ENCODE results near the gene ZNF439. TPM values are rescaled to one million over a fixed set of nuclear protein-coding genes. Genes with fewer than 3 reads are reported as not detected.
A peak's percentile ranks its signal among the peaks of the same experiment; 100 is the strongest.

The ZNF439 gene
- total RNA-seq, result 1 to 10 TPM; 1.8 to 5.1 (median 4.6) TPM
- 1 to 10 TPM; 3.7 to 6.1 TPM for polyA plus RNA-seq
- long read RNA-seq, donor 1, partial matches to known transcripts, result 2 of 10 reads
- long read RNA-seq, donor 1, other reads (novel, unspliced or antisense), result 5 of 10 reads
- long read RNA-seq, donor 2, partial matches to known transcripts, result 0 of 13 reads
- long read RNA-seq, donor 2, other reads (novel, unspliced or antisense), result 13 of 13 reads
- long read RNA-seq, donor 3, partial matches to known transcripts, result 0 of 5 reads
- long read RNA-seq, donor 3, other reads (novel, unspliced or antisense), result 5 of 5 reads

DNA sequence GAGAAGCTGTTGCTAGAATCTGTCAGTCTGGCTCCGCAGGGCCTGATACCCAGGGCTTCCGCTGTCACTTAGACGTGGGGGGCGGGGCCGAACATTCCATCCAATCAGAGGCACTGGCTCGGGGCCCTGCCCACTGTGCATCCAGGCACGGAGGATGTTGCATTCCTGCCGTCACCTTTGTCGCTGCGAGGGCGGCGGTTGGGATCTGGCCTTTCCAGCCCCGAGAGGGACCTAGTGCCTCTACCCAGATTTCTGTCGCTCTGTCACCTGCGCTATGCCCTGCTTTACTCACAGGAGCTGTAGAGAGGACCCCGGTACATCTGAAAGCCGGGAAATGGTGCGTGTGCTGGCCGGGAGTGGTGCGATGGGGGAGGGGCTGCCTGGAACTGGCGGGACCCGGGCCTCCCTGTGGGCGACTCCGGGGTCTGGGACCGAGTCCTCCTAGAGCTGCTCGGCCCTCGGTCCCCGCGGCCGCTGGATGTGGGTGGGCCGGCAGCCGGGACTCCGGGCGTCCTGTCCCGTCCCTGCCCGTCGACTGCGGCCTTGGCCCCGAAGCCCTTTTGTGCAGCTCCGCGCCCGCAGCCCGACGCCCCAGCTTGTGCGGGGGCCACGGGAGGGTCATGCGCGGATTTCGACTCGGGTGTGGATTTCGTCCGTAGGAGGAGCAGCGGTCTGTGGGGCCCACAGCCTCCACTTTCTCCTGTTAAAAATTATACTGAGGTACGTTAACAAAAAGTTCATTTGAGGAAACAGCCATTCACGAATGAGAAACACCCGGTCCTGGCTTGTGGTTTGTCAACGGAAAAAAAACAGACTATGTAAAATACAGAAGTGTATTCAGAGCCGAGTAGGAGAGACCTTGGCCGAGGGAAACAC lies at the start of gene ZNF439:
Gene ZNF439 (plus strand): TSS at position 133 of the 876 bp plus-strand sequence. CDS start 142 bp downstream, at position 275.
- DNase-seq (peak; percentile 92 to 97 (median 92)), ATAC-seq (peak; percentile 99 to 100 (median 100))
- H3K9me3 ChIP-seq, result peaks cover 0 to 4% (median 0%) of the 10 kb centered on the region in 12 donors
- no peaks in the 10 kb centered on the region for H3K36me3 ChIP-seq
- no peak for TF ChIP-seq POLR2A (IDR thresholded peaks at IDR 0.05)
- TF ChIP-seq, protein P1, sequence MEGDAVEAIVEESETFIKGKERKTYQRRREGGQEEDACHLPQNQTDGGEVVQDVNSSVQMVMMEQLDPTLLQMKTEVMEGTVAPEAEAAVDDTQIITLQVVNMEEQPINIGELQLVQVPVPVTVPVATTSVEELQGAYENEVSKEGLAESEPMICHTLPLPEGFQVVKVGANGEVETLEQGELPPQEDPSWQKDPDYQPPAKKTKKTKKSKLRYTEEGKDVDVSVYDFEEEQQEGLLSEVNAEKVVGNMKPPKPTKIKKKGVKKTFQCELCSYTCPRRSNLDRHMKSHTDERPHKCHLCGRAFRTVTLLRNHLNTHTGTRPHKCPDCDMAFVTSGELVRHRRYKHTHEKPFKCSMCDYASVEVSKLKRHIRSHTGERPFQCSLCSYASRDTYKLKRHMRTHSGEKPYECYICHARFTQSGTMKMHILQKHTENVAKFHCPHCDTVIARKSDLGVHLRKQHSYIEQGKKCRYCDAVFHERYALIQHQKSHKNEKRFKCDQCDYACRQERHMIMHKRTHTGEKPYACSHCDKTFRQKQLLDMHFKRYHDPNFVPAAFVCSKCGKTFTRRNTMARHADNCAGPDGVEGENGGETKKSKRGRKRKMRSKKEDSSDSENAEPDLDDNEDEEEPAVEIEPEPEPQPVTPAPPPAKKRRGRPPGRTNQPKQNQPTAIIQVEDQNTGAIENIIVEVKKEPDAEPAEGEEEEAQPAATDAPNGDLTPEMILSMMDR (IDR thresholded peaks at IDR 0.05), result no peak
- peak within 1 kb of the TSS; percentile 48 to 87 (median 68) for H3K4me3 ChIP-seq
- H3K27me3 ChIP-seq, result no peaks in the 10 kb centered on the region
- H3K4me1 ChIP-seq, result peaks cover 0 to 20% (median 11%) of the 10 kb centered on the region in 12 donors
- intact Hi-C loops (cut with DNase I), result no loop called here
- WGBS, 4 donors, result 1 to 2% (median 1%) methylated on average over 22 to 59 of the region's 59 CpGs
- peak within 1 kb of the TSS in 11 of 12 donors; percentile 19 to 69 (median 52) for H3K27ac ChIP-seq

DNA sequence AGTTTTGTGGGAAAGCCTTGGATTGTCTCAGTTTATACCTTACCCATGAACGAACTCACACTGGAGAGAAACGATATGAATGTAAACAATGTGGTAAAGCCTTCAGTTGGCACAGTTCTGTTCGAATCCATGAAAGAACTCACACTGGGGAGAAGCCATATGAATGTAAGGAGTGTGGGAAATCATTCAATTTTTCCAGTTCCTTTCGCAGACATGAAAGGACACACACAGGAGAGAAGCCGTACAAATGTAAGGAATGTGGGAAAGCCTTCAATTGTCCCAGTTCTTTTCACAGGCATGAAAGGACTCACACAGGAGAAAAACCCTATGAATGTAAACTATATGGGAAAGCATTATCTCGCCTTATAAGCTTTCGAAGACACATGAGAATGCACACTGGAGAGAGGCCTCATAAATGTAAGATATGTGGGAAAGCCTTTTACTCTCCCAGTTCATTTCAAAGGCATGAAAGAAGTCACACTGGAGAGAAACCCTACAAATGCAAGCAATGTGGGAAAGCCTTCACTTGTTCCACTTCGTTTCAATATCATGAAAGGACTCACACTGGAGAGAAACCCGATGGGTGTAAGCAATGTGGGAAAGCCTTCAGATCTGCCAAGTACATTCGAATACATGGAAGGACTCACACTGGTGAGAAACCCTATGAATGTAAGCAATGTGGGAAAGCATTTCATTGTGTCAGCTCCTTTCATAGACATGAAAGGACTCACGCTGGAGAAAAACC lies 42.0 kb upstream of the ZNF439 start:
- intact Hi-C loops (cut with DNase I), result no loop called here
- peaks cover 5 to 34% (median 15%) of the 10 kb centered on the region in 9 donors for H3K36me3 ChIP-seq
- H3K9me3 ChIP-seq, result peaks cover 0 to 51% (median 25%) of the 10 kb centered on the region in 12 donors
- H3K27me3 ChIP-seq, result no peaks in the 10 kb centered on the region
- no peak overlapping the region for H3K4me3 ChIP-seq
- ATAC-seq (no peak), DNase-seq (no peak)
- H3K4me1 ChIP-seq, result no peaks in the 10 kb centered on the region
- TF ChIP-seq, protein P1 (IDR thresholded peaks at IDR 0.05), result no peak
- TF ChIP-seq POLR2A (IDR thresholded peaks at IDR 0.05), result no peak
- 93 to 95% (median 94%) methylated on average over 11 of the region's 11 CpGs for WGBS, 4 donors
- no peak overlapping the region for H3K27ac ChIP-seq

DNA sequence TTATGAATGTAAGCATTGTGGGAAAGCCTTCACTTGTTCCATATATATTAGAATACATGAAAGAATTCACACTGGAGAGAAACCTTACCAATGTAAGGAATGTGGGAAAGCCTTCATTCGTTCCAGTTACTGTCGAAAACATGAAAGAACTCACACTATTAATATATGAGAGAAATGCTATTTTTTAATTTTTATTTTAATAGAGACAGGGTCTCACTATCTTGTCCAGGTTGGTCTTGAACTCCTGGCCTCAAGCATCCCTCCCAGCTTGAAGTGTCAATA lies 41.5 kb upstream of the ZNF439 start:
- WGBS, 4 donors, result 91 to 96% (median 92%) methylated on average over 2 of the region's 2 CpGs
- peaks cover 5 to 34% (median 15%) of the 10 kb centered on the region in 9 donors for H3K36me3 ChIP-seq
- peaks cover 0 to 51% (median 25%) of the 10 kb centered on the region in 12 donors for H3K9me3 ChIP-seq
- H3K4me1 ChIP-seq, result no peaks in the 10 kb centered on the region
- no peak for TF ChIP-seq POLR2A (IDR thresholded peaks at IDR 0.05)
- TF ChIP-seq, protein P1 (IDR thresholded peaks at IDR 0.05), result no peak
- ATAC-seq (no peak), DNase-seq (no peak)
- H3K27ac ChIP-seq, result no peak overlapping the region
- H3K27me3 ChIP-seq, result no peaks in the 10 kb centered on the region
- intact Hi-C loops (cut with DNase I), result no loop called here
- H3K4me3 ChIP-seq, result no peak overlapping the region
